Keratinocyte (primary cell): Measurements from ENCODE around the gene ETFB. TPM values are rescaled to one million over a fixed set of nuclear protein-coding genes. Genes with fewer than 3 reads are reported as not detected.
A peak's percentile ranks its signal among the peaks of the same experiment; 100 is the strongest.

Experiments used
- DNase-seq: peaks from one replicate; pipeline ENCODE4 v3.0.0-alpha.2; 2011; ENCODE audit warnings: low read depth, missing footprints, low spot score
- FAIRE-seq: peaks from 2 replicates; lab custom pipeline; 2011; peaks lifted over from hg19 to GRCh38; lab: Jason Lieb, UNC
- H2AFZ ChIP-seq: 2 replicates; pipeline ENCODE4 v1.6.0; 2012; ENCODE audit warnings: low read length, control low read depth, inconsistent platforms; ENCODE audit not compliant: control insufficient read depth
- H3K27ac ChIP-seq: 2 replicates; pipeline ENCODE4 v1.5.1; 2011; ENCODE audit warnings: low read length; ENCODE audit not compliant: control insufficient read depth, insufficient read depth
- H3K27me3 ChIP-seq: 3 replicates; pipeline ENCODE4 v1.6.0; 2011; ENCODE audit warnings: low read length; ENCODE audit not compliant: control insufficient read depth, insufficient read depth; ENCODE audit errors: extremely low read depth
- H3K36me3 ChIP-seq, 2 experiments: 2 replicates in 1 of 2; 3 replicates in 1 of 2; pipeline ENCODE4 v1.5.1; 2011; ENCODE audit warnings: low read length in 2 of 2, mild to moderate bottlenecking in 1 of 2; ENCODE audit not compliant: control insufficient read depth in 2 of 2, insufficient read depth in 2 of 2; ENCODE audit errors: extremely low read depth in 1 of 2
- H3K4me1 ChIP-seq: 3 replicates; pipeline ENCODE4 v1.5.1; 2011; ENCODE audit warnings: low read length; ENCODE audit not compliant: control insufficient read depth, insufficient read depth; ENCODE audit errors: extremely low read depth
- H3K4me2 ChIP-seq: 3 replicates; pipeline ENCODE4 v1.6.0; 2011; ENCODE audit warnings: low read depth, low read length; ENCODE audit not compliant: control insufficient read depth, insufficient read depth; ENCODE audit errors: extremely low read depth
- H3K4me3 ChIP-seq, 3 experiments: fragments of 200-600 bp in 1 of 3; sonication (generic) in 1 of 3; 2 replicates in 2 of 3; 3 replicates in 1 of 3; pipeline ENCODE4 v1.5.1; 2011 to 2016; ENCODE audit warnings: low read length in 3 of 3, mild to moderate bottlenecking in 3 of 3, control low read depth in 2 of 3, inconsistent platforms in 1 of 3, low read depth in 1 of 3, mixed read lengths in 1 of 3, mixed run types in 1 of 3, moderate library complexity in 1 of 3; ENCODE audit not compliant: control insufficient read depth in 2 of 3, insufficient read depth in 2 of 3; ENCODE audit errors: extremely low read depth in 1 of 3
- H3K79me2 ChIP-seq: 2 replicates; pipeline ENCODE4 v1.6.0; 2012; ENCODE audit warnings: low read length; ENCODE audit not compliant: control insufficient read depth, insufficient read depth
- H3K9ac ChIP-seq: 3 replicates; pipeline ENCODE4 v1.6.0; 2011; ENCODE audit warnings: low read length; ENCODE audit not compliant: control insufficient read depth, insufficient read depth; ENCODE audit errors: extremely low read depth
- H3K9me1 ChIP-seq: 3 replicates; pipeline ENCODE4 v1.6.0; 2011; ENCODE audit warnings: low read length; ENCODE audit not compliant: control insufficient read depth, insufficient read depth; ENCODE audit errors: extremely low read depth
- H3K9me3 ChIP-seq: 2 replicates; pipeline ENCODE4 v1.5.1; 2012; ENCODE audit warnings: low read depth, low read length; ENCODE audit not compliant: control insufficient read depth
- H4K20me1 ChIP-seq: 3 replicates; pipeline ENCODE4 v1.6.0; 2011; ENCODE audit warnings: low read length; ENCODE audit not compliant: control insufficient read depth, insufficient read depth; ENCODE audit errors: extremely low read depth
- CTCF ChIP-seq, 3 experiments: IDR thresholded peaks in 1 of 3; conservative IDR thresholded peaks in 1 of 3; optimal IDR thresholded peaks in 1 of 3; 2 replicates in 2 of 3; 3 replicates in 1 of 3; pipeline versions ENCODE3 to v1.5.1; 2011; ENCODE audit warnings: low read length in 3 of 3, mild to moderate bottlenecking in 3 of 3, moderate library complexity in 2 of 3, control low read depth in 1 of 3, inconsistent platforms in 1 of 3; ENCODE audit not compliant: insufficient read depth in 2 of 3; ENCODE audit errors: extremely low read depth in 1 of 3
- EZH2 ChIP-seq: IDR thresholded peaks from one replicate; pipeline ENCODE4 v1.6.1; 2012; ENCODE audit warnings: inconsistent platforms, mild to moderate bottlenecking, low read length, moderate library complexity
- dilution Hi-C: fragments of 300-500 bp; cut with MboI; formaldehyde crosslinking; loops from one replicate; pipeline ENCODE4 v1.7.0; 2020; ENCODE audit warnings: low sequenced_read_pairs; ENCODE audit not compliant: extremely low pct_ligation_motif_present
- polyA plus RNA-seq, 5 experiments: library from polyadenylated mRNA; depleted of rRNA in 3 of 5; stranded (reverse) in 3 of 5; stranded (forward) in 1 of 5; unstranded in 1 of 5; fragments of >200 nt; gene quantifications; 1 replicate in 1 of 5; 2 replicates in 3 of 5; 3 replicates in 1 of 5; pipeline versions ENCODE4 v1.2.1 to v1.2.3, GENCODE V29; 2011 to 2012; ENCODE audit warnings: missing spikeins in 2 of 5, low read depth in 1 of 5, low replicate concordance in 1 of 5

Gene ETFB
- polyA plus RNA-seq, 1 donor (not counting 4 experiments of a cell fraction or from before 2014, with no cell fraction given), result 95.2 TPM

- peak overlapping the region; percentile 98 for H3K4me2 ChIP-seq
- TF ChIP-seq CTCF (optimal IDR thresholded peaks at IDR 0.05 in 1 of 3, IDR thresholded peaks at IDR 0.05 in 1 of 3, conservative IDR thresholded peaks at IDR 0.05 in 1 of 3; ENCODE audit: extremely low read depth in 1 of 3, insufficient read depth in 2 of 3, low read length in 3 of 3) (no peak), EZH2 (no peak)
- peak overlapping the region; percentile 85 for H3K9ac ChIP-seq
- H3K9me1 ChIP-seq, result no peaks in the 10 kb centered on the region
- FAIRE-seq, result no peak
- peaks cover 4% of the 10 kb centered on the region for H4K20me1 ChIP-seq
- dilution Hi-C loops, result no loop called here
- no peak for DNase-seq
- peak overlapping the region; percentile 89 for H3K27ac ChIP-seq
- H2AFZ ChIP-seq, result peak overlapping the region; percentile 89
- H3K4me1 ChIP-seq, result peaks cover 21% of the 10 kb centered on the region
- H3K27me3 ChIP-seq, result no peaks in the 10 kb centered on the region
- no peaks in the 10 kb centered on the region for H3K9me3 ChIP-seq
- no peaks in the 10 kb centered on the region for H3K36me3 ChIP-seq
- H3K79me2 ChIP-seq, result peaks cover 16% of the 10 kb centered on the region
- H3K4me3 ChIP-seq, result peak overlapping the region; percentile 54 to 90 (median 88)
These were observed 1.0 kb upstream of the ETFB start for GRCh38 chr19:51367255-51367564.

DNA sequence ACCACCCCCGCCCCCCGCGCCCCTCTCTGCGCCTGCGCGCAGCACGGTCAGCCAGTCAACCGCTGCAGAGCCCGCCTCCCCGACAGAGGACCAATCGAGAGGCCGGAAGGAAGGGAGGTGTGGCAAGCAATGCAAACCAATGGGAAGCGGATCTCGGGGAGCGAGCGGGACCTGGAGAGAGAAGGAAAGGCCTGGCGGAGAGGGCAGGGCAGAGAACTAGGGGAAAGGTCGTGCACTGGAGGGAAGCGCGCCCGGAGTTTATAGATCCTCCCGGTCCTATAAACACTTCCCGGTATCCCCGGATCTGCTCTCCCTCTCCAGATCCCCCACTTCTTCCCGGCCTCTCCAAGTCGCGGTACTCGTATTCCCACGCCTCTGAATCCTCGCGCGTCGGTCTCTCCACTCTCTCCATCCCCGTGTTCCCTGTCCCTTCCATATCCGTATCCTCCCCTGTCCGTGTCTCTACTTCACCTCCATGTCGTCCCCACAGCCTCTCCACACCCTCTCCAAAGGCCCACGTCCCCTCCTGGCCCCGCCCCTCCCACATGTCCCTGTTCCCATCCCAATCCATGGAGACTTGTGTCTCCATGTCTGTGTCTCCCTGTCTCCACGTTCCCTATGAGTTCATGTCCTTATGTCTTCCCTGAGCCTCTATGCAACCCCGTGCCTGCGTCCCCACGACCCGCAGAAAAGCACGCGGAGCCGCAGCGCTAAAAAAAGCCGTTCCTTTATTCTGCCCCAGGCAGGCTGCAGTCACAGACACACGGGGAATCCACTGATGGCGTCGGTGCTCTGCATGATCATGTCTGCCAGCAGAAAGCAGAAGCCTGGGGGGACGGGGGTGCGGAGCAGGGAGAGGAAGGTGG, 434 bp upstream of the ETFB start:
- Histone ChIP-seq H3K9me1 (no peaks in the 10 kb centered on the region), H3K36me3 (no peaks in the 10 kb centered on the region), H3K4me3 (peak overlapping the region; percentile 54 to 90 (median 88)), H3K4me2 (peak overlapping the region; percentile 98), H2AFZ (peak overlapping the region; percentile 89), H3K4me1 (peaks cover 21% of the 10 kb centered on the region), H3K9ac (peak overlapping the region; percentile 88), H3K79me2 (peaks cover 16% of the 10 kb centered on the region), H3K27ac (peak overlapping the region; percentile 89), H4K20me1 (peaks cover 4% of the 10 kb centered on the region), H3K27me3 (no peaks in the 10 kb centered on the region), H3K9me3 (no peaks in the 10 kb centered on the region)
- TF ChIP-seq EZH2, result no peak
- TF ChIP-seq CTCF (optimal IDR thresholded peaks at IDR 0.05 in 1 of 3, IDR thresholded peaks at IDR 0.05 in 1 of 3, conservative IDR thresholded peaks at IDR 0.05 in 1 of 3; ENCODE audit: extremely low read depth in 1 of 3, insufficient read depth in 2 of 3, low read length in 3 of 3), result no peak
- DNase-seq (peak; percentile 89), FAIRE-seq (no peak)
- dilution Hi-C loops, result no loop called here
